Small intestine (tissue), 7 donors: ENCODE results near the gene NFATC2. TPM values are rescaled to one million over a fixed set of nuclear protein-coding genes. Genes with fewer than 3 reads are reported as not detected.
A peak's percentile ranks its signal among the peaks of the same experiment; 100 is the strongest.

Source experiments
- DNase-seq, 2 donors: peaks; one replicate each; pipeline versions ENCODE4 v3.0.0 to v3.0.0-alpha.2; 2013
- FAIRE-seq: peaks from 2 replicates; lab custom pipeline; 2012; peaks lifted over from hg19 to GRCh38; lab: Jason Lieb, UNC
- H3K27ac ChIP-seq, 3 donors: one replicate each; pipeline ENCODE4 v1.5.1; 2013; ENCODE audit warnings: low read length in 2 of 3, mild to moderate bottlenecking in 2 of 3, control low read depth in 1 of 3, inconsistent platforms in 1 of 3, low read depth in 1 of 3, moderate library complexity in 1 of 3
- H3K27me3 ChIP-seq, 3 donors: one replicate each; pipeline ENCODE4 v1.6.1; 2013; ENCODE audit warnings: low read length in 3 of 3, inconsistent platforms in 1 of 3; ENCODE audit not compliant: control insufficient read depth in 3 of 3, insufficient read depth in 3 of 3
- H3K36me3 ChIP-seq, 3 donors: one replicate each; pipeline ENCODE4 v1.6.1; 2013; ENCODE audit warnings: low read length in 3 of 3, inconsistent platforms in 1 of 3, low read depth in 1 of 3, mild to moderate bottlenecking in 1 of 3, moderate library complexity in 1 of 3; ENCODE audit not compliant: control insufficient read depth in 3 of 3, insufficient read depth in 2 of 3
- H3K4me1 ChIP-seq, 3 donors: one replicate each; pipeline ENCODE4 v1.6.1; 2013; ENCODE audit warnings: low read length in 2 of 3, inconsistent platforms in 1 of 3, low read depth in 1 of 3, mild to moderate bottlenecking in 1 of 3, moderate library complexity in 1 of 3; ENCODE audit not compliant: control insufficient read depth in 3 of 3, insufficient read depth in 2 of 3
- H3K4me3 ChIP-seq, 3 donors: one replicate each; pipeline ENCODE4 v1.5.1; 2013; ENCODE audit warnings: low read length in 3 of 3, control low read depth in 1 of 3, inconsistent platforms in 1 of 3, low read depth in 1 of 3, mild to moderate bottlenecking in 1 of 3, moderate library complexity in 1 of 3
- H3K9me3 ChIP-seq, 2 donors: one replicate each; pipeline ENCODE4 v1.6.1; 2013; ENCODE audit warnings: low read depth in 1 of 2, low read length in 1 of 2; ENCODE audit not compliant: control insufficient read depth in 2 of 2, insufficient read depth in 1 of 2
- WGBS, 3 donors: extraction: QIAGEN DNeasy Blood & Tissue Kit; methylation state at CpG; one replicate each; pipeline ENCODE4 v1.1.7; 2013; 5-methylcytosine and 5-hydroxymethylcytosine counted together
- polyA plus RNA-seq, 4 donors: library from polyadenylated mRNA; stranded (reverse) in 3 of 4; unstranded in 1 of 4; fragments of 200-250 nt in 3 of 4; fragments of 120-200 nt in 1 of 4; gene quantifications; one replicate each; pipeline versions ENCODE4 v1.2.1 to v1.2.3, GENCODE V29; 2013
- donor health status: healthy with polysubstance abuse.
- donor health status: control.
- donor health status: control.
- donor health status: Bipolar disorder and iron deficiency.
- donor health status: healthy.

NFATC2 gene
- polyA plus RNA-seq, 4 donors: 3.1 to 19.4 (median 6.2) TPM

DNA sequence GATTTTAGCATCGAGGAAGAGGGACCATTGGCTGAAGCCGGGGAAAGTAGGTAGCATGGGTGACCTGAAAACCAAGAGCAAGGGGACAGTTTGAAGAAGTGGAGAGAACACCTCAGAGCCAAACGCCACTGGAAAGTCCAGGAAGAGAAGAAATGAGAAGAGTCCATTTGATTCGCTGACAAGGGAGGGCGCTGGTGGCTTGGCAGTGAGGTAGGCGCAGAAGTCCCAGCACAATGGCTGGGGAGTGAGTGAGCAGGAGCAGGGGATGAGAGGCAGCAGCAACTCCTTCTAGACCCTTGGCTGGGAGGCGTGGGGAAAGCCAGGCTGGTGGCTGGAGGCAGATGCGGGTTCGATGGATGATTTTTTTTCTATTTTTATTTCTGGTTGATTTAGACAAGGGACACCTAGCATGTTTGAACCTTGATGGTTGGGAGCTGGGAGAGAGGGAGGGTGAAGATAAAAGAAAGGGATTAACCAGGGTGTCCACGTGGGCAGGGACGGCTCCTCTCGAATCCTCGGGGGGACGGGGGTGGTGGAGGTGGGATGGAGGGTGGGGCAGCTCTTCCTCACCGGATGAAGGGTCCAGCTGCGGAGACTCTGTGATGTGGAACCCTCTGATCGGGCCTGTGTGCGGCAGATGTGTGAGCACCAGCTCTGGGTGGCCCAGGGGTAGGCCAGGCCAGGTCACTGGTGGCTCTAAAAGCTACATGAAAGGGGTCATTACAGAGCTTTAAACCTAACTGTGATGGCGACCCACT is 164.2 kb downstream of the NFATC2 start:
- no peak overlapping the region for H3K27ac ChIP-seq
- H3K9me3 ChIP-seq: no peaks in the 10 kb centered on the region
- FAIRE-seq: no peak
- peaks cover 0 to 13% (median 0%) of the 10 kb centered on the region in 3 donors for H3K36me3 ChIP-seq
- WGBS, 3 donors: 93 to 96% (median 96%) methylated on average over 19 of the region's 19 CpGs
- H3K4me3 ChIP-seq: no peak overlapping the region
- no peaks in the 10 kb centered on the region for H3K27me3 ChIP-seq
- no peak for DNase-seq
- peaks cover 0 to 9% (median 2%) of the 10 kb centered on the region in 3 donors for H3K4me1 ChIP-seq

DNA sequence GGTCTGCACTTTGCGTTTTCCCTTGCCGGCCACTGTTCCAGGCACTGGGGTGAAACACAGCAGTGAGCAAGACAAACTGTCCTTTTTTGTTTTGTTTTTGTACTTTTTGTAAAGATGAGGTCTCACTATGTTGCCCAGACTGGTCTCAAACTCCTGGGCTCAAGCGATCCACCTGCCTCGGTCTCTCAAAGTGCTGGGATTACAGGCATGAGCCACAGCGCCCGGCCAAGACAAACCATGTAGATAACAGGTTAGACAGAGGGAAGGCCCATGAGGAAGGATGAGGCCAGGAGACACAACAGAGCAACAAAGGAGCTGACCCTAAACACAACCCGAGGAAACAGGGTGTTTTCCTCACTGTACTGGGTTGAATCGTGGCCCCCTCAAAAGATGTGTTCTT is 165.4 kb downstream of the NFATC2 start:
- Histone ChIP-seq H3K27ac (no peak overlapping the region), H3K27me3 (no peaks in the 10 kb centered on the region), H3K36me3 (peaks cover 0 to 13% (median 0%) of the 10 kb centered on the region in 3 donors), H3K4me3 (no peak overlapping the region), H3K4me1 (peaks cover 0 to 7% (median 2%) of the 10 kb centered on the region in 3 donors), H3K9me3 (no peaks in the 10 kb centered on the region)
- WGBS, 3 donors: 91 to 97% (median 95%) methylated on average over 8 of the region's 8 CpGs
- DNase-seq (no peak), FAIRE-seq (no peak)

DNA sequence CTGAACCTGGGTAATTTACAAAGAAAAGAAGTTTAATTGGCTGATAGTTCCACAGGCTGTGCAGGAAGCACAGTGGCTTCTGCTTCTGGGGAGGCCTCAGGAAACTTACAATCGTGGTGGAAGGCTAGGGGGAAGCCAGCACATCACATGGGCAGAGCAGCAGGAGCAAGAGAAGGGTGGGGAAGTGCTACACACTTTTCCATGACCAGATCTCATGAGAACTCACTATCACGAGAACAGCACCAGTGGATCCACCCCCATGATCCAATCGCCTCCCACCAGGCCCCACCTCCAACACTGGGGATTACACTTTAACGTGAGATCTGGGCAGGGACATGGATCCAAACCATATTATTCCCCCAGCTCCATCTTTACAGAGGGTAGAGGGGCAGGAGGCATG is 166.4 kb downstream of the NFATC2 start:
- Histone ChIP-seq H3K27me3 (no peaks in the 10 kb centered on the region), H3K27ac (no peak overlapping the region), H3K4me3 (no peak overlapping the region), H3K9me3 (no peaks in the 10 kb centered on the region), H3K36me3 (peaks cover 0 to 12% (median 0%) of the 10 kb centered on the region in 3 donors), H3K4me1 (peaks cover 0 to 7% (median 2%) of the 10 kb centered on the region in 3 donors)
- DNase-seq (no peak), FAIRE-seq (no peak)
- 68 to 82% (median 71%) methylated on average over 4 of the region's 4 CpGs for WGBS, 3 donors

DNA sequence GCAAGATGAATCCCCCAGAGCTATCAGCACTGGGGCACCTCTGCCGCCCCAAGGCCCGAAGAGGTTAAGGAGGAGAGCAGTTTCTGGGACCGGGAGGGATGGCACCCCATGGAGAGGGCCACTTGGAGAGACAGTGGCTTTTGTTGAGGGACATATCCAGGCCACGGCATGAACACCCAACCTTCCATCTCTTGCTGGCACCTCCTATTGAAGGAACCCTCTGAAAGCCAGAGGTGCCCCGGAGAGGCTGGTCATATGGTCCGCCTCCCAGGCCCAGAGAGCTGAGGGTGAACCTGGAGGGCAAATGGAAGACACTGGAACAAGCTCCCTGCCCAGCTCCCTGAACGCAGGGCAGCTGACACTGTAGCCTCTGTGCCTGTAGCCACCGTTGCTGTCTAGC is 167.0 kb downstream of the NFATC2 start:
- no peaks in the 10 kb centered on the region for H3K27me3 ChIP-seq
- H3K9me3 ChIP-seq: no peaks in the 10 kb centered on the region
- no peak for FAIRE-seq
- H3K27ac ChIP-seq: no peak overlapping the region
- peaks cover 0 to 8% (median 0%) of the 10 kb centered on the region in 3 donors for H3K36me3 ChIP-seq
- no peak overlapping the region for H3K4me3 ChIP-seq
- H3K4me1 ChIP-seq: peaks cover 0 to 7% (median 2%) of the 10 kb centered on the region in 3 donors
- 87 to 90% (median 89%) methylated on average over 8 of the region's 8 CpGs for WGBS, 3 donors
- no peak for DNase-seq

DNA sequence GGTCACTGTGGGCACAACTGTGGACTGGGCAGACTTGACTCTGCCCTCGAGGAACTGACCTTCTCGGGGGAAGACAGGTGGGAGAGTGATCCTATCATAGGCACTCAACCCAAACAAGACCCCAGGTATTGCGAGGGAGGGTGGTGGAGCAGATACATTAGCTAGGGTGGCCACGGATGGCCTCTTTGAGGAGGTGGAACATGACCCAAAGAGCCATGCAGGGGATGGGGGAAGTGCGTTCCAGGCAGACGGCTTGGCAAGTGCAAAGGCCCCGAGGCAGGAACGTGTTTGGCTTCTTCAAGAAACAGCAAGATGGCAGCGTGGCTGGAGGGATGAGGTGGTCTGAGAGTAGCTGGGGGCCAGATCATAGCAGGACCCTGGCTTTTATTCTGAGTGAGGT is 167.6 kb downstream of the NFATC2 start:
- WGBS, 3 donors: 92 to 94% (median 94%) methylated on average over 9 of the region's 9 CpGs
- FAIRE-seq: no peak
- no peaks in the 10 kb centered on the region for H3K9me3 ChIP-seq

DNA sequence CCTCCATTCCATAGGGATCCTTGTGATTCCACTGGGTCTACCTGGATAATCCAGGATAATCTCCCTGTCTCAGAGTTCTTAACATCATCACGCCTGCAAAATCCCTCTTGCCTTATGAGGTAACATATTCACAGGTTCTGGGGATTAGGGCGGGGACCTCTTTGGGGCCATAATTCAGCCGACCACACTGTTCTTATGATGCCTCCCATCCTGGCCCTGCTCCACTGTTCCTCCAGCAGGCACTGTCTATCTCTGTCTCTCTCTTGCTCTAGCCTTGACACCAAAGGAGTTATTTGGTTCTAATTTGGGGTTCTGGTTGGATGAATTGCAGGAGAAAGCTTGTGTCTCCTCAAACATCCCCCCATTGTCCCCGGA is 168.1 kb downstream of the NFATC2 start:
- FAIRE-seq: no peak
- 55 to 79% (median 63%) methylated on average over 4 of the region's 4 CpGs for WGBS, 3 donors
- no peak for DNase-seq

More for the DNA sequence above, 167.6 kb downstream of the NFATC2 start:
- Histone ChIP-seq H3K36me3 (peaks cover 0 to 5% (median 0%) of the 10 kb centered on the region in 3 donors), H3K27ac (no peak overlapping the region), H3K4me1 (peaks cover 0 to 7% (median 2%) of the 10 kb centered on the region in 3 donors), H3K4me3 (no peak overlapping the region), H3K27me3 (no peaks in the 10 kb centered on the region)
- no peak for DNase-seq

DNA sequence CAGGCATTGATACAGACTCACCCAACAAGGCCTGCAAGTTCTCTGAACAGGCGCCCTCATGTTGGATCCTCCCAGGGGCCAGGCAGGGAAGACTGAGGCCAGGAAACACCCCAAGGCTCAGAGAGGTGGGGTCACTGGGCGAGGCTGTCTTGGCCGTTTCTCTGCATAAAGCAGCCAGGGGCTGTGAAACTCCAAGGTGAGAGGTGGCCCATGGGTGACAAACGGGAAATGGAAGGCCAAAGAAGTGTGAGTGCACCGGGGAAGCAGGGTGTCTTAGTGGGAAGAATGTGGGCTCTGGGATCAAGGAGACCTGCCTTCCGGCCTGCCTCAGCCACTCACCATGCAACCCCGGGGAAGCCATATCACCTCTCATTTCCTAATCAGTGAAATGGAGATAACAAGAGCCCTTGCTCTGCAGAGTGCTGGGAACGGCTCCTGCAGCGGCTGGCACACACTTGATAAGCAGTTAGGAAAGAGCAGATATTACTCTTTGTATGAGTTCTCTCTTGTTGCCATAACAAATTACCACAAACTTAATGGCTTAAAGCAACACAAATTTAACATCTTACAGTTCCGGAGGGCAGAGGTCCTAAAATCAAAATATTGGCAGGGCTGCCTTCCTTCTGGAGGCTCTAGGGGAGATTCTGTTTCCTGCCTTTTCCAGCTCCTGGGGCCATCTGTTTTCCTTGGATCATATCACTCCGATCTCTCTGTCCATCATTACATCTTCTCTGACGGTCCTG is 168.6 kb downstream of the NFATC2 start:
- FAIRE-seq (no peak), DNase-seq (peak; percentile 65 to 81)
- peaks cover 0 to 7% (median 2%) of the 10 kb centered on the region in 3 donors for H3K4me1 ChIP-seq
- H3K36me3 ChIP-seq: peaks cover 0 to 5% (median 0%) of the 10 kb centered on the region in 3 donors
- no peak overlapping the region for H3K4me3 ChIP-seq
- 16 to 44% (median 35%) methylated on average over 12 of the region's 12 CpGs for WGBS, 3 donors
- no peaks in the 10 kb centered on the region for H3K27me3 ChIP-seq
- no peak overlapping the region for H3K27ac ChIP-seq
- H3K9me3 ChIP-seq: no peaks in the 10 kb centered on the region

More for the DNA sequence above, 168.1 kb downstream of the NFATC2 start:
- H3K4me1 ChIP-seq: peaks cover 0 to 7% (median 2%) of the 10 kb centered on the region in 3 donors
- no peak overlapping the region for H3K4me3 ChIP-seq
- peaks cover 0 to 5% (median 0%) of the 10 kb centered on the region in 3 donors for H3K36me3 ChIP-seq
- no peaks in the 10 kb centered on the region for H3K27me3 ChIP-seq
- H3K9me3 ChIP-seq: no peaks in the 10 kb centered on the region
- H3K27ac ChIP-seq: no peak overlapping the region

DNA sequence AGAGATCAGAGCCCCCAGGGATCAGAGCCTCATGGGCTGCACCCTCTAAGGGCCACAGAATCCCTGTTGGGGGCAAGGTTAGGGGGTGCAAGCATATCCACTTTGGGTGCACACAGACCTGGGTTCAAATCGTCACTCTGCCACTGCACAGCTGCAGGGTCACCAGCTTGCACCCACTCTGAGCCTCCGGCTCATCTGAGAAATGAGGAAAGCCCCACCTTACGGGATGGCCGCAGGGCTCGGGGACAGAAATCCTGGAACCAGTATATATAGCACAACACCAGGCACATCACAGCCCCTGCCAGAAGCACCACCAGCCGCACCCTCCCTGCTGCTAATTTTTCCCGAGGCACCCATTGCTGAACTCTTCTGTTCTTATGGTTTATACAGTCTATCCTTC is 169.6 kb downstream of the NFATC2 start:
- WGBS, 3 donors: 77 to 79% (median 79%) methylated on average over 7 of the region's 7 CpGs
- no peak for FAIRE-seq
- DNase-seq: no peak
- Histone ChIP-seq H3K4me1 (peaks cover 0 to 7% (median 2%) of the 10 kb centered on the region in 3 donors), H3K4me3 (no peak overlapping the region), H3K27me3 (no peaks in the 10 kb centered on the region), H3K27ac (no peak overlapping the region), H3K9me3 (no peaks in the 10 kb centered on the region), H3K36me3 (no peaks in the 10 kb centered on the region)
